BE2C (cell line): ENCODE results near the gene LYZL6.
"Not testable (repeated sequence)": the region's sequence is repeated elsewhere in the genome, so short reads cannot be mapped to it uniquely, and the experiment has no call there.

ENCODE experiments used
- DNase-seq: peaks from one replicate; pipeline ENCODE4 v3.0.0-alpha.2; 2020
- H3K27me3 ChIP-seq: fragments of 250-450 bp; sonication (Bioruptor Pico); 2 replicates; pipeline ENCODE4 v1.5.1; 2020; ENCODE audit warnings: mild to moderate bottlenecking
- H3K36me3 ChIP-seq: fragments of 250-450 bp; sonication (Bioruptor Pico); 2 replicates; pipeline ENCODE4 v1.5.1; 2020; ENCODE audit warnings: mild to moderate bottlenecking
- H3K4me1 ChIP-seq: fragments of 250-450 bp; sonication (Bioruptor Pico); 2 replicates; pipeline ENCODE4 v1.5.1; 2020
- H3K4me3 ChIP-seq: 2 replicates; pipeline ENCODE4 v1.5.1; 2011; ENCODE audit warnings: low read depth, low read length
- H3K9me3 ChIP-seq: fragments of 250-450 bp; sonication (Bioruptor Pico); 2 replicates; pipeline ENCODE4 v1.5.1; 2020
- CTCF ChIP-seq: IDR thresholded peaks from 2 replicates; pipeline ENCODE4 v1.5.1; 2012; ENCODE audit warnings: mild to moderate bottlenecking, low read depth, low read length

The LYZL6 gene

GRCh38 chr17:35900708-35901480, 42.6 kb downstream of the LYZL6 start:
- no peak for TF ChIP-seq CTCF
- DNase-seq = no peak

GRCh38 chr17:35900280-35900679, 43.2 kb downstream of the LYZL6 start:
- H3K9me3 ChIP-seq = no peaks in the 10 kb centered on the region
- H3K4me3 ChIP-seq = no peak overlapping the region
- H3K4me1 ChIP-seq = no peaks in the 10 kb centered on the region
- no peak for TF ChIP-seq CTCF
- H3K27me3 ChIP-seq = peaks cover 8% of the 10 kb centered on the region
- H3K36me3 ChIP-seq = no peaks in the 10 kb centered on the region
- no peak for DNase-seq

More at GRCh38 chr17:35900708-35901480, 42.6 kb downstream of the LYZL6 start:
- Histone ChIP-seq H3K4me1 (no peaks in the 10 kb centered on the region), H3K4me3 (no peak overlapping the region), H3K27me3 (peaks cover 8% of the 10 kb centered on the region), H3K36me3 (no peaks in the 10 kb centered on the region), H3K9me3 (no peaks in the 10 kb centered on the region)

DNA sequence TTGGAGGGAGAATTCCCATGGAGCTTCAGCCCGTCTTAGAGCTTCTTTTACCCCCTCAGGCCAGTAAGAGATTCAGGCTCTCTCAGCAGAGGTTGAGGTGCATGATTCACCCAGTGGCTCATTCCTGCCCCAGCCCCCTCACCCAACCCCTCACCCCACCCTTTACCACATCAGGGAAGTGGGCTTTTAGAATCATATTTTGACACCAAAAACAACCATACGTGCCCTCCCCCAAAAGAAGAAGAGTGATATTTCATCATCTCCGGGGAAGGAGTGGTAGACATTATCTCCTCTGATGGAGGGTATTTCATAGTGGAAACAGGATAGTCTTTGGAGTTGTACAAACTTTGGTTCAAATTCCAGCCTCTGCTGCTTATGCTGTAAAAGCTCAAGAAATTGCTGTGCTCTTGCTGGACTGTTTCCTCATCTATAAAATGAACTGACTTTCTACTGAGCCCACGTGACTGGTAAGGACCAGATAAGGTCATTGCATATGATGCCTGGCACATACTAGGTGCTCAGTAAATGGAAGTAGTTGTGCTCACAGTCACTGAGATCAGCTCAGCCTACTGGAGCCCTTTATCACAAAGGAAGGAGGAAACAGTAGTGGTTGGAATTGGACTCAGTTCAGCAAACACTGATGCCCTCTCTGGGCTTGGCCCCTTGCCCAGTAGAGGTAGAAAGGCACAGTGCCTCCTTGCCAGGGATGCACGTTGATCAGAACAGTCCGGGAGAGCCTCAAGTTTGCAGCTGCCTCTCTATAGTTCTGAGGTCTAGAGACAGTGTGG, 45.0 kb downstream of the LYZL6 start:
- Histone ChIP-seq H3K9me3 (no peaks in the 10 kb centered on the region), H3K27me3 (no peaks in the 10 kb centered on the region; the same call in 1 of the 2 replicates), H3K4me1 (no peaks in the 10 kb centered on the region), H3K36me3 (no peaks in the 10 kb centered on the region), H3K4me3 (no peak overlapping the region)
- DNase-seq = no peak
- no peak for TF ChIP-seq CTCF

DNA sequence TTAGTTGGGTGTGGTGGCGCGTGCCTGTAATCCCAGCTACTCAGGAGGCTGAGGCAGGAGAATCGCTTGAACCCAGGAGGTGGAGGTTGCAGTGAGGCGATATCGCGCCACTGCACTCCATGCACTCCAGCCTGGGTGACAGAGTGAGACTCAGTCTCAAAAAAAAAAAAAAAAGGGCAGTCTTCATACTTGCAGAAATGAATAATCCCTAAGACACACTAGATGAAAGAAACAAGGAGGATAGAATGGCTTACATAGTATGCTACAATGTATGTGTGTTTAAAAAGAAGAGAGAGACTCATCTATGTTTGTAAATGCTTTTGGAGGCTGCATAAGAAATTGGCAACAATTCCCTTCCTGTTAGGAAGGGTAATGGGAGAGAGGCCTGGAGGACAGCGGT, 45.7 kb downstream of the LYZL6 start:
- not testable (repeated sequence) for H3K36me3 ChIP-seq

DNA sequence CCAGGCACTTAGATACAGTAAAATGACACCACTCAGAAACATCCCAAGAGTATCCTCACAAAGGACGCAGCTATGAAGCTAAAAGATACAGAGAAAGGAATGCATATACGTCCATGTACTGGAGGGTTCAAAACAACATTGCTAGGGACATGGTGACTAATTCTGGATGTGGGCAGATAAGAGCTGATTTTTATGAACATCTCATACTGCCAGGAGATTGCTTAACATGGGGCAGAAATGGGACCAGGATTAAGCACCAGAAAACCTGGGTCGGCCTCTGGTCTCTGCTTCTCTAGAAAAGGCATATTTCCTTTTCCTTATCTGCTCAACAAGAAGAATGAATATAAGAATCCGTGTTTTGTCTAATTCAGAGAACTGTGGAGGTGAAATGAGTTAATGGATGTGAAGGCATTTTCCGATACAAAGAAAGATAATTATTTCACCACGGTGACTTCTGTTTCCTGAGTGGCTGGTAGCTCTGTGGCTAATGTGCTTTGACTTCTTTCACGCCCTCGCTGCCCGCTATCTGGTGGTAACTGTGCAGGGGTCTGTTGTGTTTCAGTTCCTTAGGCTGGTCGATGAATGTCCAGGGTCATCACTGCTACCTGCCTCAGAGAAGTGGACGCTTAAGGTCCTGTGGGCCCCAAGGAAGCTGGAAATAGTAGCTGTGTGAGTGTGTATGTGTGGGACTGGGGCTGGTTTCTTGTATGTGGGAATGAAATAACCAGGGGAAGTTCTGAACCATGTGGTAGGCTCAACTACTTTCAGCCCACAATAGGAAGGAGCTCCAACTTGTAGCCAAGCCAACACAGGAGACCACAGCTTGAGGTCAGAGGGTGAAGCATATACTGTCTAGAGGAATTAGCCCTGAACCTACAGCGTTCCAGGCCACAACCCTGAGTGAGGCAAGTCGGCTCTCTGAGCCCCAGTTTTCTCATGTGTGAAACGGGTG, 47.6 kb downstream of the LYZL6 start:
- Histone ChIP-seq H3K4me1 (no peaks in the 10 kb centered on the region), H3K36me3 (no peaks in the 10 kb centered on the region), H3K27me3 (no peaks in the 10 kb centered on the region), H3K9me3 (no peaks in the 10 kb centered on the region), H3K4me3 (no peak overlapping the region)
- TF ChIP-seq CTCF = no peak
- no peak for DNase-seq

More for the DNA sequence above, 45.7 kb downstream of the LYZL6 start:
- DNase-seq, H3K4me1 ChIP-seq, H3K27me3 ChIP-seq, H3K9me3 ChIP-seq, H3K4me3 ChIP-seq: not testable (repeated sequence)

GRCh38 chr17:35894206-35894605, 49.3 kb downstream of the LYZL6 start:
- no peaks in the 10 kb centered on the region for H3K27me3 ChIP-seq
- no peaks in the 10 kb centered on the region for H3K36me3 ChIP-seq
- no peak for DNase-seq
- H3K4me1 ChIP-seq = no peaks in the 10 kb centered on the region; the same call in 1 of the 2 replicates
- H3K4me3 ChIP-seq = no peak overlapping the region
- no peak for TF ChIP-seq CTCF
- H3K9me3 ChIP-seq = no peaks in the 10 kb centered on the region
